GM19372 (cell line): ENCODE measurements around the gene LIPA.
"Not testable (repeated sequence)": the region's sequence is repeated elsewhere in the genome, so short reads cannot be mapped to it uniquely, and the experiment has no call there.

Experiments used
- ATAC-seq: cut with Tn5 transposase; IDR thresholded peaks from one replicate; pipeline ENCODE4 v1.9.1; 2021; ENCODE audit warnings: mild to moderate bottlenecking, low read depth, moderate library complexity; ENCODE audit not compliant: unreplicated experiment

Gene LIPA

GRCh38 chr10:89171263-89171872, 80.2 kb downstream of the LIPA start:
- ATAC-seq, result no peak

- ATAC-seq, result not testable (repeated sequence)
These were observed 83.1 kb downstream of the LIPA start for GRCh38 chr10:89168354-89168900.

DNA sequence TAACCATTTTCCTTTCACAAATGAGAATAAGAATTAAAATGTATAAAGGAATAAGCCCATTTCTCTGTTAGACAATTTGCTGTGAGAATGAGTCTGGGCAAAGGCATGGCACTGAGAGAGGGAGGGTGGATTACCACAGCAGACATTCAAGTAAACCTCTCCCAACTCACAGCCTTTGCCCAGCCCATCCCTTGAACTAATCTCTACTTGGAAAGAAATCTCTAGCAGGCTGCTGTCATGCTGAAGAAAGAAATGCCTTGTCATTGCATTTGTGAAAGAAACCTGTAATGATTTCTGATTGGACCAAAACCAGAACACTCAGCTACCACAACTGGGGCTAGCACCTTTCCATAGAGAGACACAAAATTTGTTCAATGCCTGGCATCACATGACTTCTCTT, 83.7 kb downstream of the LIPA start:
- ATAC-seq, result no peak

DNA sequence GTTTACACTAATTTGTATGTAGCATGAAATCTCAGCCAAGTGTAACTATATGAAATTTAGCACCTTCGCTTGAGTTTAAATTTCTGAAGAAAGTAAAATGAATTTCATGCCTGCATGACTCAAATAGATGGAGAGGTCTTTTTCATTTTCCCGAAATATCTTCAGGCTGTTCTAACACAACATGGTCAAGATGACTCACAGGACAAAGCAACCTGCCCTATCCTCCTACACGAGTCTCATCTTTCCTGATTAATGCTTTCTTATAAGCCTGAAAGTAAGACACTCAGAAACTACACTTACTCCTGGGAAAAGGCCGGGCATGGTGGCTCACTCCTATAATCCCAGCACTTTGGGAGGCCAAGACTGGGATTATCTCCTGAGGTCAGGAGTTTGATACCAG, 85.7 kb downstream of the LIPA start:
- ATAC-seq, result no peak

DNA sequence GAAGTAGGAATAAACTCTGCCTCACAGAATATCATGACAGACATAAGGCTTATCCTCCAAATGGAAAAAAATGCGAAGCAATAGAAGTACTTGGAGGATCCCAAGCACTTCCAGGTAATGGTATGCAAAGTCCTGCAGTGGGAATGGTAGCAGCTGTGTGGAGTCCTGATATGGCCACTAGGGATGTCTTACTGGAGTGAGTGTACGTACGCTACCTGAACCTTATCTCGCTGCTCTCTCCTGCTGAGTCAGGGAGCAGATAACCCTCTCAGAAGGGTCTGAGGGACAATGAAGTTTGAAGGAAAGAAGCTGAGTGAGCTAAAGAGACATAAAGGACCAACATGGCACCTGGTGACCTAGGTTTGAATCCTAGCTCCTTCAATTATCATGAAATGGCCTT, 86.7 kb downstream of the LIPA start:
- ATAC-seq, result no peak

DNA sequence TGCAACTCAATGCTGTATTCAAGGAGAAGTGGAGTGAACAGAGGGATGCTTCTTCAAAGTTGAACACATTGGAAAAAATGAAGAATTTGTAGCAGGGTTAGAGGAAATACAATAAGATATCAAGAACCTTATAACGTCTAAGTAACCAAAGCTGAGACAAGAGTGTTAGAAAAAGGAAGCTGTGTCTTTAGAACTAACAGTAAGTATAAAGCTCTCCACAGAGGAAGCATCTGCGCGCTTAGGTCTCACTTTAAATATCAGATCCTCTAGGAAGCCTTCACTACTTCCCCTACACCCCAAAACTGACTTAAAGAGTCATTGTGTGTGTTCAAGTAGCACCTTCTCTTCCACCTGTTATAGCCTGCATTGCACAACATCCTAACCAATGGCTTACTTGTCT, 87.5 kb downstream of the LIPA start:
- ATAC-seq, result peak; percentile 17
